ENCODE measurements around the gene ITM2C.
A peak's percentile ranks its signal among the peaks of the same experiment; 100 is the strongest.

Gene ITM2C

DNA sequence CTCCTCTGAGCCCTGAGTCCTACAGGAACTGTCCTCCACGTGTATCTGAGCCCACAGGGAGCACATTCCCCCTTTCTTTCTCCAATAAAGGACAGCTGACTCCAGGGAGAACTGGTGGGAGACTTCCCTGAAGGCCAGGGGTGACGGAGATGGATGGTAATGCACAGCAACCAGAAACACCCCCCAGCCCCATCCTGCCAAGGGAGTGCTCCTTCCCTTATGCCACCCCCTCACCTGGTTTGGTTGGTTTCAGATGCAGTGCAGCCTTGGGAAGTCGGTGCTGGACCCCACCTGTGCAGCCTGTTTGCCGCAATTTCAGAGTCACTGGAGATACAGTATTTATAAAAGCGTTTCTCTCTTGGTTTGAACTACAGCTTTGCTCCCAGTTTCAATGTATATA lies 36.3 kb downstream of the ITM2C start:
- no peak overlapping the region for H3K27ac Mint-ChIP-seq
- peaks cover 6% of the 10 kb centered on the region for H3K27me3 Mint-ChIP-seq

DNA sequence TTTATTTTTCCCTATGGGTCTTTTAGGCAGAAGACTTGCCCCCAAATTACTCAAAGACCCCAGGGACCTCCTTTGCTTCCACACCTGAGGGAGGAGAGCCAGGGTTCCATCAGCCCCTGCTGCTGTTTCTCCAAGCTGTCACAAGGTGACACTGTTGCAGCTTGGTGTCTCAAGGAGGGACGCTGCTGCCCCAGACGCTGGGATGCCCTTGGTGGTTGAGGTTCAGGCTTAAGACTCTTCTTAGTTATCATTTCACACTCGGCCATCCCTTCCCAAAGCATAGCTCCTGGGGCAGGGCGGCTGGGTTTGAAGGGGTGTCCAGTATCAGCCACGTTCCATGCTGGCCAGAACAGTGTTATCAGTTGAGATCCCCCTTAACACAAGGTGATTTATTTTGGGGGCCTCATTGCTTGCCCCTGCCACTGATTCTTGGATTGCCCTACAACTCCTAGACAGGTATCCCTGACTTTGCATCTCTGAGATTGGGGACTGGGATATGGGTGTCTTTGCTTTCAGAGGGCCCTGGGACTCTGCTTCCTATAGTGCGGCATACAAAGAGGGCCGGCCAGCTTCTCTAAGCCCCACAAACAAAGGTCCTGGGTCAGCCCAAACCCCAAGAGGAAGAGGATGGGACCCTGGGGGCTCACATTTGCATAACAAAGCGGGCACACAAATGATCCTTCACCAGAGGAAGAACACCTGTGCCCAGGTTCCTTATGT lies 37.6 kb downstream of the ITM2C start:
- Mint-ChIP-seq H3K27ac (no peak overlapping the region), H3K9me3 (no peaks in the 10 kb centered on the region), H3K4me3 (no peak overlapping the region), H3K36me3 (ENCODE audit: low read depth) (no peaks in the 10 kb centered on the region), H3K4me1 (ENCODE audit: low read depth) (peaks cover 78% of the 10 kb centered on the region), H3K27me3 (peaks cover 6% of the 10 kb centered on the region)

More for the DNA sequence above, 36.3 kb downstream of the ITM2C start:
- peak overlapping the region; percentile 2 for H3K4me3 Mint-ChIP-seq
- H3K36me3 Mint-ChIP-seq (ENCODE audit: low read depth): no peaks in the 10 kb centered on the region
- no peaks in the 10 kb centered on the region for H3K9me3 Mint-ChIP-seq
- peaks cover 66% of the 10 kb centered on the region for H3K4me1 Mint-ChIP-seq (ENCODE audit: low read depth)

DNA sequence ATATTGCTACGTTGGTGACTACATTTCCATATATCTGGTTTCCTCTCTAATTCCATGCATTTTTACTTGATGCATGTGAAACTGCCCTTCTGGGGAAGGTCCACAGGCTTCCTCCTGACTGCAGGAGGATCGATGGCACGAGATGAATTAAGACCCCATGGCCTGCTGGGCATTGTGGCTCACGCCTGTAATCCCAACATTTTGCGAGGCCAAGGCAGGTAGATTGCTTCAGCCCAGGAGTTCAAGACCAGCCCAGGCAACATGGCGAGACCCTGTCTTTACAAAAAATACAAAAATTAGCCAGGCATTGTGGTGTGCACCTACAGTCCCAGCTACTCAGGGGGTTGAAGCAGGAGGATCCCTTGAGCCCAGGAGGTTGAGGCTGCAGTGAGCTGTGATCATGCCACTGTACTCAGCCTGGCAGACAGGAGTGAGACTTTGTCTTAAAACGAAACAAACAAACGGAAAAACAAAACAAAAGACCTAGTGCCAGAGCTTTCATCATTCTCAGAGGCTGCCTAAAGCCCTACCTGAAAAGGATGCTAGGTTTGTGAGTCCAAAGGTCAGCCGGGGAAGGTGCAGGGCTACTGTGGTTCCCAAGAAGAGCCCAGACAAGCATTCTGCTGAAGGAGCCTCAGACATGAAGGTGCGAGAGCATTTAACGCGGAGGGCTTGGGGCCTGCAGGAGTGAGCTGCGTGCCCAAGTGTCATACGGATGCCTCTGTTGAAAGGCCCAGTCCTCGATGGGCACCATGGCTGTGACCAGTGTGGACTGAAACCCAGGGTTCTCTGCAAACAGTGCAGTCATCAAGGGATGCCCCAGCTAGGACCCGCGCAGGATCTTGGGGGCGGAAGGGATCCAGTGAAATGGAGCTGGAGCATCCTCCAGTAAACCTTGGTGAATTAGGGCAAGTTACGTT lies 38.7 kb downstream of the ITM2C start:
- Mint-ChIP-seq H3K27me3 (peaks cover 3% of the 10 kb centered on the region), H3K27ac (no peak overlapping the region), H3K4me1 (ENCODE audit: low read depth) (peaks cover 83% of the 10 kb centered on the region)

DNA sequence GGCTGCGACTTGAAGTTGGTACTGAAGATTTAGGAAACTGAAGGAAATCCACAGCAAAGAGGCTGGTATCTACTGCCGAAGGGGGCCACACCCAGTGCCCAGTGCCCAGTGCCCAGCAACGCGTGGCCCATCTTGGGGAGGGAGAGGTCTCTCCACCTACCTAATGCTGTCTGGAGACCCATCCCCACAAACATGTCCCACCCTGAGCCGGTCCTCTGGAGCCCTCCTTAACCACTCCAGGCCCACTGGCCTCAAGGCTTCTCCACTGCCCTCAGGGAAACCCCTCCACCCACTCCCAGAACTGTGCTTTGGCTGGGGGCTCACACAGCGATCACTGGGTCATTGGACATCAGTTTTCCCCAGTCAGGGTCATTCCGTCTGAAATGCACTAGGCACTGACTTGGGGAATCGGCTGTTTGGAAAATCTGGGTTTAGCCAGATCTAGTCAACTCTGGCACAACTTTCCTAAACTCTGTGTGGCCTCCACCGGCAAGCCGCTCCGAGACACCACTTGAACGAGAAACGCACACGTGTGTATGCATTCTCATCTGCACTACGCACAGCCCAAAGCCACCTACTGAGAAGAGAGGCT lies 40.2 kb downstream of the ITM2C start:
- peak overlapping the region; percentile 77 for H3K4me3 Mint-ChIP-seq
- peaks cover 3% of the 10 kb centered on the region for H3K27me3 Mint-ChIP-seq
- H3K27ac Mint-ChIP-seq: peak overlapping the region; percentile 89
- H3K9me3 Mint-ChIP-seq: no peaks in the 10 kb centered on the region
- H3K4me1 Mint-ChIP-seq (ENCODE audit: low read depth): peaks cover 85% of the 10 kb centered on the region
- peaks cover 10% of the 10 kb centered on the region for H3K36me3 Mint-ChIP-seq (ENCODE audit: low read depth)

More for the DNA sequence above, 38.7 kb downstream of the ITM2C start:
- Mint-ChIP-seq H3K4me3 (no peak overlapping the region), H3K36me3 (ENCODE audit: low read depth) (peaks cover 3% of the 10 kb centered on the region), H3K9me3 (no peaks in the 10 kb centered on the region)

DNA sequence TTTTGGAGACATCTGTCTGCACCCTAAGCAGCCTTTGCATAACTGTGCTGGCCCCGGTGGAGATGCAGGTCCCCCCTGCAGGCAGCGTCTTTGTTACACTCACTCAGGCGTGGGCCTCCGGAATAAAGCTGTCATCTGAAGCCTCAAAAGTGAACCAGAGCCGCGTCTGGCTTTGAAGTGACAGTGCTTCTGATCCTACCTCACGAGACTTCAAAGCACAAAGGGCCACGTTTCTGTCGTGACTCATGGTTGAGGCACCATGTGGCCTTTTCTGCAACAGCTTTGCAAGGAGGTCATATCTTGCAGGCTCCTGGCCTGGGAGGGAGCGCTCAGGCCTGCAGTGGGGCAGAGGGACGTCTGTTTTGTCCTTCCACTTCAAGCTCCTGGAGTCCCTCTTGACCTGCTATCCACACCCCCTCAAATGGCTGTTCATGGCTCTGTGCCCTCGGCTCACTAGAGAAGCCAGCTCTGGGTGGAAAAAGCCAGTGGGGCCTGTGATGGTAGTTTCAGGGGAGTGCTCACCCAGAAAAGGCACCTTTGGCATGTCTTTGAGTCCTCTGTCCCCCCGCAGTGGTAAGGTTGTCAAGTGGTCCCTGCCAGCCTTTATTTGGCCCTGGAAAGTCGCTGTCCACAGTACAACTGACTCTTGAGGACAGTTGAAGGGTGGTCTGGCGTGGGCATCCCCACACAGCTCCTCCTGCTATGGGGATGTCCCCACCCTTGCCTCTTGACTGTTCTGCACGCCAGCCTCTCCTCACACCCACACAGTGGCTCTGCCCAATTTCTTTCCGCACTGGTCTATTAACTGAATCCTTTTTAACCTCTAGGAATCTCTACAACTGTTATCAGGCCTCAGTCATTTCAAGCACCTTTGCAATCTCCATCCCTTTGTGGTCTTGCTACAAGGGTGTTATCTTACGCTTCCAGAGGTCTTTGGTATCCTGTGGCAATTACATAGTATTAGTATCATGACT lies 41.0 kb downstream of the ITM2C start:
- peaks cover 3% of the 10 kb centered on the region for H3K27me3 Mint-ChIP-seq

DNA sequence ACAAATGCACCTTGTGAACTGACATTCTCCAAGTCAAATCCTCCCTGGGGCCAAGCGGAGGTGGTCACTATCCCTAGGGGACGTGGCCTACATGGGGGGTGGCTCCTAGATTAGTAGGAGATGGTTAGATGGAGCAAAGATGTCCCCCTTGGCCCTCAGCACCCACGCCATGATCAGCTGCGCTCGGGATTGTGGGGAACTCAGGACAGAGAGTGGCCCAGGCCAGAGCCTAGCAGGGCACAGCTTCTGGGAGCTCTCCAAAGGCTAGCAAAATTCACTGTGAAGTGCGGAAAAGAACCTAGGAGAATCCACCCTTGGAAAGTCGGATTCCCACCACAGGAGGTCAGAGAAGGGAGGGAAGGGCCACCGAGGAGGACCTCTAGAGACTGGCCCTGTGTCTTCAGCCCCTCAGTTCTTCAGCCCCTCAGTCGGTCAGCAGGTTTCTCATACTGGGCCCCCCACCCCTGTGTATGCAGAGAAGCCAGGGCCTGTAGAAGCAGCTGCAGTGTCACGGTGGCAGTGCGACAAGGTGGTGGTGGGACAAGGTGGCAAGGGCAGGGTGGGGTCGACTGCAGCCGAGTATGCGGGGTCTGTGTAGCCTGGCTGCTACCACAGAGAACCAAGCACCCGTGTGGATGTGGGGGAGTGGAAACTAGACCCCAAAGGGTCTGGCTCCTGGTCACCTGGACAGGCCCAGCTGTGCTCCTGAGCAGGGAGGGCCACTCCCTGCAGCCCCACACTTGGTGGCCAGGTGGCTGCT lies 41.9 kb downstream of the ITM2C start:
- peaks cover 96% of the 10 kb centered on the region for H3K4me1 Mint-ChIP-seq (ENCODE audit: low read depth)
- peaks cover 18% of the 10 kb centered on the region for H3K36me3 Mint-ChIP-seq (ENCODE audit: low read depth)
- H3K27ac Mint-ChIP-seq: peak overlapping the region; percentile 89

More for the DNA sequence above, 41.0 kb downstream of the ITM2C start:
- peaks cover 88% of the 10 kb centered on the region for H3K4me1 Mint-ChIP-seq (ENCODE audit: low read depth)
- peak overlapping the region; percentile 89 for H3K27ac Mint-ChIP-seq
- no peaks in the 10 kb centered on the region for H3K9me3 Mint-ChIP-seq
- peak overlapping the region; percentile 77 for H3K4me3 Mint-ChIP-seq
- H3K36me3 Mint-ChIP-seq (ENCODE audit: low read depth): peaks cover 13% of the 10 kb centered on the region

DNA sequence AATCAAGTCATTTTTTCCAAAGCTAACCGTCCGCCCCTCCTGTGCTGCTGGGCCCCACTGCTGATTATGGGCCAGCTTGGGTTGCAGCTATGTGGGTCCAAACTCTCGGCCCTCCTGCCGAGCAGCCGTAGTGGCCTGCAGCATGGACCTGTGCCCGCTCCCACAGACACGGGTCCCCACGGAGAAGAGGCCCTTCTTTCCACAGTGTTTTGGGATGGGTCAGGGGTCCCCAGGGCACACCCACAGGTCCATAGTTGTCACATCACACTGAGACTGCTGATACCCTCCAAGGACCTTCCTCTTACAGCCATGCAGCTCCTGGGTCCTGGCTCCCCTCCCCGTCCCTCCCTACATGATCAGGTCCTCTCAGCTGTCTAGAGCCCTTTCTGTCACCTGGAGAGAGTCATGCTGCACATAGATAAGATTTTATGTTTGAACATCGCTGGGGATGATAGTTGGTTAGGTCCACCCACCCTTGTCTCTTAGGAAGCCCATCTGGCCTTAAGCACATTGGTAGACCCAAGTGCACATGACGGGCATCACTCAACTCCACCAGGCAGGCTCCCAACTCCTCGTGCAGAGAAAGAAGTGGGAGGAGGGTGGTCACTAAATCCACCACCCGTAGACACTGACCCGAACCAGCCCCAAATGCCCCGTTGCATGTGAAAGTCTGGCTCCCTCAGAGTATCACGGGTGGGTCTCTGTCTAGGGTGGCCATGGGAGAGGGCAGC lies 42.8 kb downstream of the ITM2C start:
- Mint-ChIP-seq H3K4me3 (peak overlapping the region; percentile 77), H3K9me3 (no peaks in the 10 kb centered on the region), H3K4me1 (ENCODE audit: low read depth) (peaks cover 90% of the 10 kb centered on the region), H3K27me3 (no peaks in the 10 kb centered on the region), H3K36me3 (ENCODE audit: low read depth) (peaks cover 18% of the 10 kb centered on the region), H3K27ac (peak overlapping the region; percentile 89)

More for the DNA sequence above, 41.9 kb downstream of the ITM2C start:
- Mint-ChIP-seq H3K4me3 (peak overlapping the region; percentile 77), H3K9me3 (no peaks in the 10 kb centered on the region), H3K27me3 (no peaks in the 10 kb centered on the region)

DNA sequence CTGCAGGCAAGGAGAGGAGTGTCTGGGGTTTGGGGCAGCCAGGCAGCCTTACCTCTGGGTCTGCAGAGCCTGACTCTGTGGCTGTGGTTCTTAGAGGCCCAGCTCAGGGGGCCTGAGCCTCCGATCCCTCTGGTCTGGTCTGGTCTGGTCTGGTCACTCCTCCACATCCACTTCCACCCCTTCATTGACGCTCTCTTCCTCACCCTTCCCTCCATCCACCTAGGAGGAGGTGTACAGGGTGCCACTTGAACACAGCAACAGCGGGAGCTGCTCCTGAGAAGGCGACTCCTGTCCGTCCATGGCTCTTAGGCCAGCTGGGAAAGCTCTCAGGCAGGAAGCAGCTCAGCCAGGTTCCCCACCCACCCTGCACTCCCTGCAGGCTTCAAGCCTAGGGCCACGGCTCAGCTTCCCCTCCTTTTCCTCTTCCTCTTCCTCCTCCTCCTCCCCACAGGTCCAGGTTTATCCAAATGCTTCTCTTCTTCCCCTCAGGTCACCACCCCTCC lies 43.4 kb downstream of the ITM2C start:
- Mint-ChIP-seq H3K9me3 (no peaks in the 10 kb centered on the region), H3K27me3 (no peaks in the 10 kb centered on the region), H3K4me1 (ENCODE audit: low read depth) (peaks cover 84% of the 10 kb centered on the region), H3K36me3 (ENCODE audit: low read depth) (peaks cover 18% of the 10 kb centered on the region), H3K27ac (peak overlapping the region; percentile 89), H3K4me3 (peak overlapping the region; percentile 77)

DNA sequence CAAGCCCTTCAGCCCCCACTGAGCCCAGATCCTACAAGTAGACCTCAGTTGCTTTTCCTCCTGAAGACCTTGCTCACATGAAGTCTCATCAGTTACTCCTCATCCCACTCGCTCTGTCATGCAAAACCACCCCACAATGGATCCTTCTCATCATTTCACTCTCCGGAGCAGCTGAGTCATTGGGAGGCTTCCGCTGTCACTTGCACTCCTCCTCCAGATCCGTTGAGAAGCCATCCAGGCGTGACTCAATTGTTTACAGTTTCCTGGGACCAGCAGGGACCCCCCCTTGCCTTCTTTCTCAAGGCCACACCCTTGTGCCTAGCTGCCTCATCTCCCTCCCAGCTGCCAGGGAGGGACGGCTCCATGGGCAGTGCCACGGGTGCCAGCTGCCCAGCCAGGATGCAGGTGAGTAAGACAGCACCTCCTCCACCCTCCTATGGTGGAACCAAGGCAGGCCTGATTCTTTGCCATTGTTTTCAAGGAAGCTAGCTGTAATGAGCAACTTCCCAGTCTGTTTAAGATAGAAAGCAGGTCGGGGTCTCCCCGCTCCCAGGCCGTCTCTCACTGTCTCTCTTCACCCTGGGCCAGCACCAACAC lies 44.0 kb downstream of the ITM2C start:
- Mint-ChIP-seq H3K27me3 (no peaks in the 10 kb centered on the region), H3K4me1 (ENCODE audit: low read depth) (peaks cover 83% of the 10 kb centered on the region), H3K36me3 (ENCODE audit: low read depth) (peaks cover 18% of the 10 kb centered on the region), H3K4me3 (peak overlapping the region; percentile 77), H3K27ac (peak overlapping the region; percentile 89), H3K9me3 (no peaks in the 10 kb centered on the region)

DNA sequence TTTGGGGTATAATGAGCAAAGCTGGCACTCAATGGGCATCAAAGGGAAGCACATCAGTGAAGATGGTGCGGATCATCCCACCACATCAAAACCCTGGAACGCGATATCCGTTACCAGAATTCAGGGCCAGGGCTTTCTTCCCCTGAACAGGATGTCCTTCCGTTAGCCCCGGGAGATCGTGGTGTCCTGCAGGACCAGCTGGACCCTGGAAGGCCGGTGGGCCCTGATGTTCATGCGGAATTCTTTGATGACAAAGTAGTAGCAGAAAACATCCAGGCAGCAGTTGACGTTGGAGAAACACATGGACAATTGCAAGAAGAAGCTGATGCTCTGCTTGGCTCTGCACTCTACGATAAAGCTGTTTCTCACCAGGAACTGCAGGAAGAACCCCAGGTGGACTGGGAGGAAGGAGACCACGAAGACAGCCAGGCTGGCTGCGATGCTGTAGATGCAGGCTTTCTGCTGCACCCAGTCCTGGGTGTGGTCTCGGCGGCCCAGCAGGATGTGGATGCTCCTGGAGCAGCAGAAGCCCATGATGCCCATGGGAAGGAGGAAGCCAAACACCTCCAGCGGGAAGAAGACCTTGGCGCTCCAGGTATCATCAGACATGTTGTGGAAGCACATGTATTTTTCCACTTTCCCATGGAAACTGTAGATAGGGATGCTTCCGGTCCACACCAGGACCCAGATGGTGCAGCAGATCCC lies 45.3 kb downstream of the ITM2C start:
- no peak overlapping the region for H3K4me3 Mint-ChIP-seq
- peaks cover 18% of the 10 kb centered on the region for H3K36me3 Mint-ChIP-seq (ENCODE audit: low read depth)
- no peaks in the 10 kb centered on the region for H3K27me3 Mint-ChIP-seq
- H3K4me1 Mint-ChIP-seq (ENCODE audit: low read depth): peaks cover 82% of the 10 kb centered on the region
- H3K27ac Mint-ChIP-seq: no peak overlapping the region
- no peaks in the 10 kb centered on the region for H3K9me3 Mint-ChIP-seq

DNA sequence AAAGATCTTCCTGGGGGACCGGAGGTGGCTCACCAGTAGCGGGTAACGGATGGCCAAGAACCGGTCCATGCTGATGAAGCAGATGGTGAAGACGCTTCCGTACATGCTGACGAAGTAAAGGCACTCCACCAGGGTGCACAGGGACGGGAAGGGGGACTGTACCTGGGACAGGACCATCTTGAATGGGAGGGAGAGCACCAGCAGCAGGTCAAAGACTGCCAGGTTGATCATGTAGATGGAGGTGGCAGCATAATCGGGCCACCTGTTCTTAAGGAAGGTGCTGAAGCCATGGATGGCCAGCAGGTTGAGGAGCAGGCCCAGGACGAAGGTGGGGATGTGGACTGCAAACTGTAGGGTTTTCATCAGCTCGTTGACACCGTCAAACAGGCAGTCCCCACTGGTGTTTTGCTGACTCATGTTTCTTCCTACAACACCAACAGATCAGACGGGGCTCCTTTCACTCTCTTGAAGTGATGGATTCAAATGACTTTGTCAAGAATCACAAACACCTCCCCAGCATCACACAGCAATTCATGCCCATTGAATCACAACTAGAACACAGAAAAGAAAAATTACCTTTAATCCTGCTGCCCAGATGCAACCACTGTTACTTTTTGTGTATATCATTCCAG lies 45.9 kb downstream of the ITM2C start:
- Mint-ChIP-seq H3K4me3 (no peak overlapping the region), H3K9me3 (no peaks in the 10 kb centered on the region), H3K27me3 (no peaks in the 10 kb centered on the region), H3K4me1 (ENCODE audit: low read depth) (peaks cover 82% of the 10 kb centered on the region), H3K27ac (no peak overlapping the region), H3K36me3 (ENCODE audit: low read depth) (peaks cover 18% of the 10 kb centered on the region)

DNA sequence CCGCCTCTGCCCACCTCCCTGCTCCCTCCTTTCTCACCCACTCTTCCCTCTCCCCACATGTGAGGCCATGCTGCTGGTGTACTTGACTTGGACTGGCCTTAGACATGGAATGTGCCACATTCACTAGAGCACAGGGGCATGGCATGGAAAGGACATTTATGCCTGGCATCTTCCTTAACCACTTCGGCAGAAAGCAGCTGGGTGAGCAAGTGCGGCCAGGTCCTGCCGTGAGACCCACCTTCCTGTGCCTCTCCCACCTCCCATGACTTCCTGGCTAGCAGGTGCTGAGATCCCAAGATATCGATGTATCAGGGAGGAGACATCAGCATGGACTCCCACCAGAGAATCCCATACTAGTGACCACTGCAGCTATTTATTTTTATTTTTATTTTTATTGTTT lies 47.3 kb downstream of the ITM2C start:
- Mint-ChIP-seq H3K36me3 (ENCODE audit: low read depth) (peaks cover 18% of the 10 kb centered on the region), H3K9me3 (no peaks in the 10 kb centered on the region), H3K4me3 (no peak overlapping the region), H3K27me3 (no peaks in the 10 kb centered on the region), H3K27ac (no peak overlapping the region), H3K4me1 (ENCODE audit: low read depth) (peaks cover 80% of the 10 kb centered on the region)
